ENCODE measurements around the gene CLASP1.
"Not testable (repeated sequence)": the region's sequence is repeated elsewhere in the genome, so short reads cannot be mapped to it uniquely, and the experiment has no call there.

CLASP1 gene

DNA sequence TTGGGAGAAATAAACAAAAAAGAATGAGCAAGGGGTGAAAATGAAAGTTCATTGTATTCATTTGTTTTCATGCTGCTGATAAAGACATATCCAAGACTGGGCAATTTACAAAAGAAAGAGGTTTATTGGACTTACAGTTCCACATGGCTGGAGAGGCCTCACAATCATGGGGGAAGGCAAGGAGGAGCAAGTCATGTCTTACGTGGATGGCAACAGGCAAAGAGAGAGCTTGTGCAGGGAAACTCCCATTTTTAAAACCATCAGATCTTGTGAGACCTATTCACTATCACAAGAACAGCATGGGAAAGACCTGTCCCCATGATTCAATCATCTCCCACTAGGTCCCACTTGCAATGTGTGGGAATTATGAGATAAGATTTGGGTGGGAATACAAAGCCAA, 85.5 kb downstream of the CLASP1 start:
- Mint-ChIP-seq H3K4me1 (peaks cover 57% of the 10 kb centered on the region), H3K36me3 (ENCODE audit: low read depth) (peaks cover 25% of the 10 kb centered on the region)
- not testable (repeated sequence) for ATAC-seq, H3K4me3 Mint-ChIP-seq, H3K27ac Mint-ChIP-seq, DNase-seq, H3K9me3 Mint-ChIP-seq, H3K27me3 Mint-ChIP-seq

DNA sequence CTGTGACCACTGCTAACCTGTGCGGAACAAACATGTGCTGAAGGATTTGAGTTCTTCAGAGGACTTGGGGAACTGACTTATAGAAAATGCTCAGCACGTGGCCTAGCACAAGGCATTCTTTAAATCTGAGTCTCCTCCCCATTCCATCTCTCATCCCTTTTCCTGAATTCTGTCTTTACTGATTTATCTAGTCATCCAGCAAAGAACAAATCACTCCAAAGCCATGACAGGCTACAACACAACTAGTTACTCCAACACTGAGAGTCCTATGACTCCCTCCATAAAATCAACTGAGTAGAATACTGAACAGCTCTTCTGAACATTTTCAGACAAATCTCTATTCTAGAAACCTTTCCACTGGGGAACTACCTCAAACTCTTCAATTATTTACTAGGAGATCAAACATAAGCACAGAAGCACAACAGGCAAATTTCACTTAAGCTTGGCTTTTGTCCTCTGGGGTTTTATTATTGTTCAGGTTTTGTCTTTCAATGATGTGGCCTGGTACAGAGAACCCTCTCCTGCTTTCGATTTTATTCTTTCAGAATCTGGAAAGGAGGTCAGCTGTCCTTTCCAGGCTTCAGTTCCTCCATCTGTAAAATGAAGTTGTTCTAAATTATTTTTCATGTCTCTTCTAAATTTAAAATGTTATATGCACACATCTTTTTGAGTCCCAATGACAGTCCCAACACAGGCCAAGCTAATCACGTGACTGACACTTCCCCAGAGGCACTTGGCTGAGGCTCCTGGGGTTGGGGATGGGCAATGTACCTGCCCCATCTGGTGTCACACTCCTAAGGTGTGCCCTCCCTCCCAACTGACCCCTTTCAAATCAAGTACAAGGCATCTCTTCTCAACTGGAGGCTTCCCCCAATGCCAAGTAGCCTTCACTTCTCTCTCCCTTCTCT, 86.7 kb downstream of the CLASP1 start:
- H3K27me3 Mint-ChIP-seq = no peaks in the 10 kb centered on the region
- ATAC-seq = no peak
- H3K4me3 Mint-ChIP-seq = no peak overlapping the region
- H3K27ac Mint-ChIP-seq = no peak overlapping the region
- peaks cover 4% of the 10 kb centered on the region for H3K9me3 Mint-ChIP-seq
- DNase-seq = no peak
- peaks cover 25% of the 10 kb centered on the region for H3K36me3 Mint-ChIP-seq (ENCODE audit: low read depth)
- peaks cover 54% of the 10 kb centered on the region for H3K4me1 Mint-ChIP-seq

- Mint-ChIP-seq H3K9me3 (peaks cover 4% of the 10 kb centered on the region), H3K4me1 (peaks cover 48% of the 10 kb centered on the region), H3K4me3 (no peak overlapping the region), H3K27me3 (no peaks in the 10 kb centered on the region), H3K36me3 (ENCODE audit: low read depth) (peaks cover 22% of the 10 kb centered on the region), H3K27ac (no peak overlapping the region)
- peak; percentile 76 for ATAC-seq
- DNase-seq = no peak
These were observed 87.5 kb downstream of the CLASP1 start for GRCh38 chr2:121561617-121562268.

DNA sequence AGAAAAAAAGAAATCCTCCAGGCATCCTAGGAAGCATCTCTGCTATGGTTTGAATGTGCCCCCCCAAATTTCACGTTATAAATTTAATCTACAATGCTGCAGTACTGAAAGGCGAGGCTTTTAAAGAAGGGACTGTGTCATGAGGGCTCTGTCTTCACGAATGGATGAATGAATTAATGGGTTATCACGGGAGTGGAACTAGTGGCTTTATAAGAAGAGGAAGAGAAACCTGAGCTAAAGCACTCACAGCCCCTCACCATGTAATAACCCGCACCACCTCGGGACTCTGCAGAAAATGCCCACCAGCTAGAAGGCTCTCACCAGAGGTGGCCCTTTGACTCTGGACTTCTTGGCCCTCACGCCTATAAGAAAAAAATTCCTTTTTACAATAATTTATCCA, 90.9 kb downstream of the CLASP1 start:
- Mint-ChIP-seq H3K27me3 (no peaks in the 10 kb centered on the region), H3K4me3 (no peak overlapping the region), H3K9me3 (no peaks in the 10 kb centered on the region), H3K36me3 (ENCODE audit: low read depth) (peaks cover 10% of the 10 kb centered on the region), H3K27ac (no peak overlapping the region), H3K4me1 (peaks cover 34% of the 10 kb centered on the region)
- ATAC-seq (no peak), DNase-seq (no peak)

DNA sequence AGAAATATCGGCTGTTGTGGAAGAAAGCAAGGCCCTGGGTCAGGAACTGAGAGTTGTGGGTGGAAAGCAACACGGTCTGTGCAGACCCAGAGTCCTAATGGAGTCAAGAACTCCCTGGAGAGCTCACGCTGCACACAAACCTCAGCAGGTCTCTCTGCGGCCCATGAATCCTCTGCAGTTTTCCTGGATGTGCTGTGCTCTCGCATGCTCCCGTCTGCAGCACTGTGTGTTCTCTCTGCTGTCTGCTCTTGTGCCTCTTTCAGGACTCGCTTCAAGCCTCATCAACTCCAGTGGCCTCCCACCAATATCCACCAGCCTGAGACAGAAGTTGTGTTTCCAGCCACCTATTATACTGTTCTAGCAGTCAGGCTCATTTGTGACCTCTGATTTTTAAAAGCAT, 94.3 kb downstream of the CLASP1 start:
- ATAC-seq (no peak), DNase-seq (no peak)
- Mint-ChIP-seq H3K27ac (no peak overlapping the region), H3K4me1 (peaks cover 41% of the 10 kb centered on the region), H3K9me3 (peaks cover 10% of the 10 kb centered on the region), H3K36me3 (ENCODE audit: low read depth) (peaks cover 17% of the 10 kb centered on the region), H3K4me3 (no peak overlapping the region), H3K27me3 (no peaks in the 10 kb centered on the region)

GRCh38 chr2:121552477-121553180, 96.6 kb downstream of the CLASP1 start:
- Mint-ChIP-seq H3K9me3 (peaks cover 20% of the 10 kb centered on the region), H3K36me3 (ENCODE audit: low read depth) (peaks cover 22% of the 10 kb centered on the region), H3K4me1 (peaks cover 55% of the 10 kb centered on the region)
- not testable (repeated sequence) for DNase-seq, ATAC-seq, H3K27ac Mint-ChIP-seq, H3K27me3 Mint-ChIP-seq, H3K4me3 Mint-ChIP-seq

- Mint-ChIP-seq H3K9me3 (peaks cover 20% of the 10 kb centered on the region), H3K36me3 (ENCODE audit: low read depth) (peaks cover 22% of the 10 kb centered on the region), H3K27me3 (no peaks in the 10 kb centered on the region), H3K27ac (no peak overlapping the region), H3K4me1 (peaks cover 61% of the 10 kb centered on the region), H3K4me3 (no peak overlapping the region)
- DNase-seq = no peak
- ATAC-seq = no peak
These were observed 98.6 kb downstream of the CLASP1 start for GRCh38 chr2:121550669-121551068.

- no peak overlapping the region for H3K4me3 Mint-ChIP-seq
- H3K9me3 Mint-ChIP-seq = peaks cover 17% of the 10 kb centered on the region
- no peaks in the 10 kb centered on the region for H3K27me3 Mint-ChIP-seq
- DNase-seq = no peak
- H3K36me3 Mint-ChIP-seq (ENCODE audit: low read depth) = peaks cover 20% of the 10 kb centered on the region
- no peak overlapping the region for H3K27ac Mint-ChIP-seq
- H3K4me1 Mint-ChIP-seq = peaks cover 64% of the 10 kb centered on the region
- no peak for ATAC-seq
These were observed 101.6 kb downstream of the CLASP1 start for GRCh38 chr2:121547646-121548045.

DNA sequence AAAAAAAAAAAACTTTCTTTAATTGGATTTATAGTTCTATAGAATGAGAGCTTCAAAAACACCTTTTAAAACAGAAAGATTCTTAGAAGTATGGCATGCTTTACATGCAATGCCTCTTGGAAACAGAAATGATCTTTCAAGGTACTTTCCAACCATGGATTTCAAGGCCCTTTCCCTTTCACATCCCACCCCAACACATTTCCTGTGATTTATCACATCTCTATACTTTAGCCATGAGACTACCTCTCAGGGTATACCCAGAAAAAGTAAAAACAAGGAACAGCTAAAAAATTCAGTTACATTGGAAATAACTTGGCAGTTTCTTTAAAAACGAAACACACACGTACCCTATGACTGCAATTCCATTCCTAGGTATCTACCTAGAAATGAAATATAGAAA, 103.3 kb downstream of the CLASP1 start:
- no peaks in the 10 kb centered on the region for H3K27me3 Mint-ChIP-seq
- no peak overlapping the region for H3K27ac Mint-ChIP-seq
- no peak overlapping the region for H3K4me3 Mint-ChIP-seq
- ATAC-seq (no peak), DNase-seq (no peak)
- H3K9me3 Mint-ChIP-seq = peaks cover 17% of the 10 kb centered on the region
- H3K4me1 Mint-ChIP-seq = peaks cover 49% of the 10 kb centered on the region
- peaks cover 17% of the 10 kb centered on the region for H3K36me3 Mint-ChIP-seq (ENCODE audit: low read depth)

- H3K27ac Mint-ChIP-seq = no peak overlapping the region
- no peaks in the 10 kb centered on the region for H3K27me3 Mint-ChIP-seq
- DNase-seq (no peak), ATAC-seq (no peak)
- H3K4me3 Mint-ChIP-seq = no peak overlapping the region
- H3K4me1 Mint-ChIP-seq = peaks cover 48% of the 10 kb centered on the region
- peaks cover 13% of the 10 kb centered on the region for H3K36me3 Mint-ChIP-seq (ENCODE audit: low read depth)
- H3K9me3 Mint-ChIP-seq = peaks cover 13% of the 10 kb centered on the region
These were observed 104.0 kb downstream of the CLASP1 start for GRCh38 chr2:121545257-121545656.

DNA sequence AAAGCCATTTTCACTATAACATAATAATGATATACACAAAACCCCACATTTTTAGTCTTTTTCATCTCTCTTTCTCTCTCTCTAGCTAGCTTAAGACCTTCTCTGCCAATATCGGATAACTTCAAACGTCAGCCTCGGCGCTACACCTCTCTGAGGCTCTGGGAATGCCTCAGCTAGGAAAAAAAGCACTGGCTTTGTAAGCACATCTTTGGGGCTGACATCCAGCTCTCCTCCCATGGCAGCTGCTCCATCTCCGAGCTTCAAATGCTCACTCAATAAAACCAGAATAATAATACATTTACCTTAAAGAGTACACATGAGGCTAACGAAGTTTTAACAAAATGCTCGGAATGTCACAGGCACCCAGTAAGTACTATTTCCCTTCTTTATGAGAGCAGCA, 107.8 kb downstream of the CLASP1 start:
- Mint-ChIP-seq H3K9me3 (no peaks in the 10 kb centered on the region), H3K36me3 (ENCODE audit: low read depth) (peaks cover 1% of the 10 kb centered on the region), H3K27me3 (no peaks in the 10 kb centered on the region), H3K27ac (no peak overlapping the region), H3K4me1 (peaks cover 41% of the 10 kb centered on the region), H3K4me3 (no peak overlapping the region)
- ATAC-seq (no peak), DNase-seq (no peak)

- Mint-ChIP-seq H3K4me3 (no peak overlapping the region), H3K27ac (peak overlapping the region; percentile 0), H3K9me3 (no peaks in the 10 kb centered on the region), H3K27me3 (no peaks in the 10 kb centered on the region), H3K4me1 (peaks cover 29% of the 10 kb centered on the region), H3K36me3 (ENCODE audit: low read depth) (peaks cover 1% of the 10 kb centered on the region)
- ATAC-seq (peak; percentile 61), DNase-seq (no peak)
These were observed 109.4 kb downstream of the CLASP1 start for GRCh38 chr2:121539750-121540469.

DNA sequence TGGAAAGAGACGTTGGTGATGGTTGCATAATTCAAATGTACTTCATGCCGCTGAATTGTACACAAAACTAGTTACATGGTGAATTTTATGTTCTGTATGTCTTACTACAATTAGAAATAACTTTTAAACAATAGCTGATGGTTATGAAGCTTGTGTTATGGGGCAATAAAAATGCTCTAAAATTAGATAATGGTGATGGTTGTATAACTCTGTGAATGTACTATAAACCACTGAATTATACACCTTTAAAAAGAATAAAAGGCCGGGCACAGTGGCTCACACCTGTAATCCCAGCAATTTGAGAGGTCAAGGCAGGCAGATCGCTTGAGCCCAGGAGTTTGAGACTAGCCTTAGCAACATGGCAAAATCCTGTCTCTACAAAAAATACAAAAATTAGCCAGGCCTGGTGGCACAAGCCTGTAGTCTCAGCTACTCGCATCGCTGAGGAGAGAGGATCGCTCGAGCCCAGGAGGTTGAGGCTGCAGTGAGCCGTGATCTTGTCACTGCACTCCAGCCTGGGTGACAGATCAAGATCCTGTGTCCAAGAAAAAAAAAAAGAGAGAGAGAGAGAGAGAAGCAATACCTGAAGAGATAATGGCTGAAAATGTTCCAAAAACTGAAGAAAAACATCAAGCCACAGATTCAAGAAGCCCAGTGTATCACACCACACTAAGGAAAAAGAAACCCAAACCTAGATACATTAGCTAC, 112.3 kb downstream of the CLASP1 start:
- Mint-ChIP-seq H3K36me3 (ENCODE audit: low read depth) (no peaks in the 10 kb centered on the region), H3K27me3 (no peaks in the 10 kb centered on the region), H3K4me3 (no peak overlapping the region), H3K4me1 (peaks cover 41% of the 10 kb centered on the region), H3K9me3 (no peaks in the 10 kb centered on the region), H3K27ac (peak overlapping the region; percentile 24)
- ATAC-seq = no peak
- no peak for DNase-seq

DNA sequence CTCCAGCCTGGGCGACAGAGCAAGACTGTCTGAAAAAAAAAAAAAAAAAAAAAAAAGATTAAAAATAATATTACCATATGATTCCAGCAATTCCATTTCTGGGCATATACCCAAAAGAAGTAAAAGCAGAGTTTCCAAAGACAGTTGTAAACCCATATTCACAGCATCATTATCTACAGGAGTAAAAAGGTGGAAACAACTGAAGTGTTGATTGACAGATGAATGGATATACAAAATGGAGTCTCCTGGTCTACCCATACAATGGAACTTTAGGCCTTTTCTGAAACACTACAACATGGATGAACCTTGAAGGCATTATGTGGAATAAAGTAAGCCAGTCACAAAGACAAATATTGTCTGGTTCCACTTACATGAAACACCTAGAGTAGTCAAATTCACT, 112.9 kb downstream of the CLASP1 start:
- Mint-ChIP-seq H3K4me1 (peaks cover 46% of the 10 kb centered on the region), H3K4me3 (no peak overlapping the region), H3K36me3 (ENCODE audit: low read depth) (no peaks in the 10 kb centered on the region), H3K27me3 (no peaks in the 10 kb centered on the region), H3K9me3 (no peaks in the 10 kb centered on the region), H3K27ac (peak overlapping the region; percentile 24)
- DNase-seq (no peak), ATAC-seq (no peak)
